ENCODE results near the gene MYH6. TPM values are rescaled to one million over a fixed set of nuclear protein-coding genes. Genes with fewer than 3 reads are reported as not detected.
A peak's percentile ranks its signal among the peaks of the same experiment; 100 is the strongest.

Gene MYH6
- total RNA-seq, 1 donor from 2014 or later = 0.07 TPM

GRCh38 chr14:23377573-23378563 lies 30.2 kb downstream of the MYH6 start:
- no peaks in the 10 kb centered on the region for H3K4me1 Mint-ChIP-seq (ENCODE audit: low read depth)
- H3K27ac Mint-ChIP-seq = no peak overlapping the region
- TF ChIP-seq CTCF (IDR thresholded peaks at IDR 0.05; ENCODE audit: unreplicated experiment) = no peak
- no peak overlapping the region for H3K4me3 Mint-ChIP-seq (ENCODE audit: low read depth)
- H3K36me3 Mint-ChIP-seq (ENCODE audit: insufficient read depth) = no peaks in the 10 kb centered on the region
- no peaks in the 10 kb centered on the region for H3K9me3 Mint-ChIP-seq (ENCODE audit: low read depth)
- DNase-seq (ENCODE audit: low spot score, unreplicated experiment) = no peak
- H3K27me3 Mint-ChIP-seq = peaks cover 45% of the 10 kb centered on the region

- H3K27me3 Mint-ChIP-seq = peaks cover 39% of the 10 kb centered on the region
- no peaks in the 10 kb centered on the region for H3K4me1 Mint-ChIP-seq (ENCODE audit: low read depth)
- no peak overlapping the region for H3K4me3 Mint-ChIP-seq (ENCODE audit: low read depth)
- no peaks in the 10 kb centered on the region for H3K36me3 Mint-ChIP-seq (ENCODE audit: insufficient read depth)
- H3K27ac Mint-ChIP-seq = peak overlapping the region; percentile 71
- H3K9me3 Mint-ChIP-seq (ENCODE audit: low read depth) = no peaks in the 10 kb centered on the region
- no peak for DNase-seq (ENCODE audit: low spot score, unreplicated experiment)
- no peak for TF ChIP-seq CTCF (IDR thresholded peaks at IDR 0.05; ENCODE audit: unreplicated experiment)
Measured at GRCh38 chr14:23377198-23377550, 30.9 kb downstream of the MYH6 start.

- H3K9me3 Mint-ChIP-seq (ENCODE audit: low read depth) = no peaks in the 10 kb centered on the region
- H3K4me1 Mint-ChIP-seq (ENCODE audit: low read depth) = no peaks in the 10 kb centered on the region
- no peak for DNase-seq (ENCODE audit: low spot score, unreplicated experiment)
- TF ChIP-seq CTCF (IDR thresholded peaks at IDR 0.05; ENCODE audit: unreplicated experiment) = no peak
- peak within 1 kb of the TSS; percentile 71 for H3K27ac Mint-ChIP-seq
- H3K36me3 Mint-ChIP-seq (ENCODE audit: insufficient read depth) = no peaks in the 10 kb centered on the region
- H3K27me3 Mint-ChIP-seq = peaks cover 34% of the 10 kb centered on the region
- H3K4me3 Mint-ChIP-seq (ENCODE audit: low read depth) = no peak within 1 kb of the TSS
Measured at GRCh38 chr14:23376482-23377197, 31.4 kb downstream of the MYH6 start, which contains the start of gene CMTM5. Gene CMTM5, plus strand, starts transcription at chr14:23377046. Its CDS starts 206 bp downstream, at chr14:23377252.

GRCh38 chr14:23375527-23376251 lies 32.4 kb downstream of the MYH6 start:
- no peaks in the 10 kb centered on the region for H3K36me3 Mint-ChIP-seq (ENCODE audit: insufficient read depth)
- no peak overlapping the region for H3K4me3 Mint-ChIP-seq (ENCODE audit: low read depth)
- no peak overlapping the region for H3K27ac Mint-ChIP-seq
- no peaks in the 10 kb centered on the region for H3K9me3 Mint-ChIP-seq (ENCODE audit: low read depth)
- TF ChIP-seq CTCF (IDR thresholded peaks at IDR 0.05; ENCODE audit: unreplicated experiment) = no peak
- H3K4me1 Mint-ChIP-seq (ENCODE audit: low read depth) = no peaks in the 10 kb centered on the region
- peaks cover 32% of the 10 kb centered on the region for H3K27me3 Mint-ChIP-seq
- no peak for DNase-seq (ENCODE audit: low spot score, unreplicated experiment)

- H3K27ac Mint-ChIP-seq = no peak overlapping the region
- no peaks in the 10 kb centered on the region for H3K9me3 Mint-ChIP-seq (ENCODE audit: low read depth)
- no peak for DNase-seq (ENCODE audit: low spot score, unreplicated experiment)
- no peak overlapping the region for H3K4me3 Mint-ChIP-seq (ENCODE audit: low read depth)
- H3K36me3 Mint-ChIP-seq (ENCODE audit: insufficient read depth) = no peaks in the 10 kb centered on the region
- no peaks in the 10 kb centered on the region for H3K4me1 Mint-ChIP-seq (ENCODE audit: low read depth)
- no peak for TF ChIP-seq CTCF (IDR thresholded peaks at IDR 0.05; ENCODE audit: unreplicated experiment)
- peaks cover 23% of the 10 kb centered on the region for H3K27me3 Mint-ChIP-seq
Measured at GRCh38 chr14:23373041-23373440, 35.0 kb downstream of the MYH6 start.

Measured in progenitor cell of endocrine pancreas (in vitro differentiated cells).